ENCODE data around the gene CR1.
"Not testable (repeated sequence)": the region's sequence is repeated elsewhere in the genome, so short reads cannot be mapped to it uniquely, and the experiment has no call there.

The CR1 gene

DNA sequence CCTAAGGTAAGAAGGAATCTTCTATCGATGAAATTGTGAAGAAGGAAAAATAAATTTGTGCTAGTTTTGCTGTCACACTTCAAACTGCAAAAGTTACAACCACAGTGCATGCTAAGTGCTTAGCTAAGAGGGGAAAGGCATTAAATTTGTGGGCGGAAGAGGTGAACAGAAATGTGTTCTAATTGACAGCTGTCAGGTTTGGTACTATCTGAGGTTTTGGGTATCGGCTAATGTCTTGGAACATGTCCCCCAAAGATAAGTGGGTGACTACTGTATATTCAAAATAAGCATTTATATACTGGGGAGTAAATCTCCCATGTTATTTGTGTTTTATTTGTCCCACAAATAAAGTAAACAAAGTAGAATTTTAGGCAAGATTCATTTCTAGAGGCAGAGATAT, 8.0 kb downstream of the CR1 start:
- no peak for DNase-seq

DNA sequence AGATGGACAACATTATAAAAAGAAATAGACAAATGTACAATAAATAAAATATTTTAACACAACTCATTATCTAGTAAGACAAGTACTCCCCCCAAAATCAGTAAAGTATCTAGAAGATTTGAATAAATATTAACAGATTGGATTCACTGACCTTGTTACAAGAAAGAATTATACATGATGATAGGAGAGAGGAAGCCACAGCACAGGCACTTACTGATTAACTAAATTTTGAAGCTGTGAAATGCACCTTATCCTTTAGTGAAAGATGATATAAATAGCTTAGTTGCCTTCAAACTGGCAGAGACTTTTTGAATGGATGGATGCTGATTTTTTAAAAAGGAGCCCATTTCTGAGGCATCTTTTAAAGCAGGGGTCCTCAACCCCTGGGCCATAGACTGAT, 8.5 kb downstream of the CR1 start:
- no peak for DNase-seq

DNA sequence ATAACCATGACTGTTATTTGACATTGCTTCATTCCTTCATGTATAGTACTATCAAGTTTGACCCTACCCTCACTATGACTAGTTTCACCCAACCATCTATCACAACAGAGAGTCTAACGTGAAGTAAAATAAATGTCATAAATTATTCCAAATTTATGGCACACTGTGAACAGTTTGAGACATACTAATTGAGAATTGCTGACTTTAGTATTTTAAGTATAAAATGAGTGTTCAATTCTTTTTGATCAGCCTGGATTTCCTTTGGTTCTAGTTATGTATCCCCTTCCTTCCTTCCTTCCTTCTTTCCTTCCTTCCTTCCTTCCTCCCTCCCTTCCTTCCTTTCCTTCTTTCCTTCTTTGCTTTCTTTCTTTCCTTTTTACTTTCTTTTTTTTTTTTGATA, 14.5 kb downstream of the CR1 start:
- no peak for DNase-seq

DNA sequence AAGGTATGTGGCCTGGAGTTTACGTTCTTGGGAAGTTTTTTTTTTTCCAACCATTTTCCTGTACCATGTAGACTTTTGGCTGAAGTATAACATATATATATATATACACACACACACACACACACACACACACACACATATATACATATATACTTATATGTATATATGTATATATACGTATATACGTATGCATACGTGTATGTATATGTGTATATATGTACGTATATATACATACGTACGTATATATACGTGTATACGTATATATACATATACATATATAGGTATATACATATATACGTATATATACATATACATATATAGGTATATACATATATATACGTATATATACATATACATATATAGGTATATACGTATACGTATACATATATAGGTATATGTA, 18.9 kb downstream of the CR1 start:
- no peak for DNase-seq

DNA sequence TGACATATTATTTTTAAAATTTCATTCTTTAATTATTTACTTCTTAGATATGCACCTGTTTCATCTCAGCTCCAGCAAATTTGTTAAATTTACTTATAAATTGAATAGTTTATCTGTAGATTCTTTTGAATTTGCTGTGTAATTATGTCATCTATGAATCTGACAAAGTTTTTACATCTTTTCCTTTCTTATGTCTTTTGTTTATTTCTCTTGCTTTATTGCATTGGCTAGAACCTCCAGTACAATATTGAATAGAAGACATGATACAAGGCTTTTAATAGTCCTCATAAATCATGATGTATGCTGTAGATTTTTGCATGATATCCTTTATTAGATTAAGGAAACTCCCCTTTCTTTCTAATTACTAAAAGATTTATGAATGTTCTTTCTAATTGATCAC, 20.8 kb downstream of the CR1 start:
- no peak for DNase-seq

DNA sequence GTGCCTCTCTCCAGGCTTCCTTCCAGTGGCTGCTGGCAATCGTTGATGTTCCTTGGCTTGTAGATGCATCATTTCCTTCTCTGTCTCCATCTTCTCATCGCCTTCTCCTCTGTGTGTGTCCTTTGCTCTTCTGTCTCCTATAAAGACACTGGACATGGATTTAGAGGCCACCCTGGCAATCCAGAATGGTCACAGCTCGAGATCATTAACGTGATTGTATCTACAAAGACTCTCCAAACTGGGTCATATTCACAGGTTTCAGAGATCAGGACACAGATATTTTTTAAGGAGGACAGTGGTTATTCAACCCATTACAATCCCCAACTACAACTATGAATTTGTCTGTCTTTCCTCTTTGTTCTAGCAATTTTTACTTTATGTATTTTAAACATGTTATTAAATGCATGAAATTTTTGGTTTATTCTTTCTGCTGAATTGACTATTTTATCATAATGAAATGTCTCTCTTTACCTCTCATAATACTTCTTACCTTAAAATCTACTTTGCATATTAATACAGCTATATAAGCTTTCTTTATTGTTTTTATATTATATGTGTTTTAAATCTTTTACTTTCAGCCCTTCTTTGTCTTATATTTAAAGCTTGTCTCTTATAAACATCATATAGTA, 22.8 kb downstream of the CR1 start:
- no peak for DNase-seq

DNA sequence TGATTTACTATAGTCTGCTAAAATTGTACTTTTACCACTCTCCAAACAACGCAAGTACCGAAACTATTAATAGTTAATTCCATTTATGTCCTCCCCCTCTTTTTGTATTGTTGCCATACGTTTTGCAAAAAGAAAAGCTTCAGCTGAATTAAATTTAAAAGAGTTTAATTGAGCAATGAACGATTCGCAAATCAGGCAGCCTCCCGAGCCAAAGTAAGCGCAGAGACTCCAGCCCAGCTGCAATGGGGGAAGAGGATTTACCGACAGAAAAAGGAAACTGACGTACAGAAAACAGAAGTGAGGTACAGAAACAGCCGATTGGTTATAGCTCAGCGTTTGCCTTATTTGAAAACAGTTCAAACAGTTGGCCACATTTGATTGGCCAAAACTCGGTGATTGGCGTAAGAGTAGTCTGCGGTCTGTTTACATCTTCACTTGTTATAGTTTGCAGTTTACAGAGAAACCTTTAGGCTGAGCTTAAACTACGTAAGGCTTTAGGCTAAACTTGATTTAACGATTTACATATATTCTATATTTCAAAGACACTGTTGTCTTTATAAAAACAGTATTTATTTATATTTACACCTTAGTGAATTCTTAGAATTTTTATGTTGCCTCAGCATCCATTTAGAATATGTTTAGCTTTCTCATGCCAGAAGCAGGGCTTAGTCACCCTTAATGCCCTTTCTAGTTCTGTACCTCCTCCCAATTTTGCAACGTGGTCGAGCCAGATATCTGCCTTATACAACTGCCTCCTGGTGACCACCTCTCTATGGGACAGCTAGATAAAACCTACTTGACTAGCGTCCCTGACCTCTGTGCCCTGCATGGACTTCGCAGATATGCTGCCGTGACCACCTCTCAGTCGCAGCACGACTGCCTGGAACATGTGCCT, 23.8 kb downstream of the CR1 start:
- no peak for DNase-seq

DNA sequence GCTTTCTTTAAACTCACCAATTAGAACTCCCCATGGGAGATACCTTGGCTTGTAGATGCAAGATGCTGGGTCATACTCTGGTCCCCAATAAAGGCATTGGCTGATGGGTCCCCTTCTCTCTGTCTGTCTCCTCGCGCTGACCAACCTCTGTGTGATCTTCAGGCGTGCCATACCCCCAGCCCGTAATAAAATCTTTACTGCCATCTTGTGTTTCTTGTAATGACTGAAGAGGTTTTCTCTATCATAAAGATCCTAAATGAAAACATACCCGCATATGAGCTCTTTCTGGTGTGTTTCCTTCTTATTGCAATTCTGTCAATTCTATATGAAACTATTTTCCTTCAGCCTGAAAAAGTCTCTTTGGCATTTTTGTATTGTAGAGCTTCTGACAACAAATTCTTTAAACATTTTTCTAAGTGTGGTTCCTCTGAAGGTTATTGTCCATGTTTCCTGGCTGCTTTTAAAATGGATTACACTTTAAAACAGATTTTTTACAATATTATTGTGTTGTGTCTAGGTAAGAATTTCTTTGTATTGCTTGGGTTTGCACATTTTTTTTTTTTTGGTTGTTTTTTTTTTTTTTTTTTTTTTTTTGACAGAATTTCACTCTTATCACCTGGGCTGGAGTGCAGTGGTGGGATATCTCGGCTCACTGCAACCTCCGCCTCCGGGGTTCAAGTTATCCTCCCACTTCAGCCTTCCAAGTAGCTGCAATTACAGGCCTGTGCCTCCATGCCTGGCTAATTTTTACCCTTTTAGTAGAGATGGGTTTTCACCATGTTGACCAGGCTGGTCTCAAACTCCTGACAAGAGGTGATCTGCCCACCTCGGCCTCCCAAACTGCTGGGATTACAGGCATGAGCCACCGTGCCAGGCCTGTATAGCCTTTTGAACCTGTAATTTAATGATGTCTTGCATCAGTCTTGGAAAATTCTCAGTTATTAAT, 24.7 kb downstream of the CR1 start:
- not testable (repeated sequence) for DNase-seq

DNA sequence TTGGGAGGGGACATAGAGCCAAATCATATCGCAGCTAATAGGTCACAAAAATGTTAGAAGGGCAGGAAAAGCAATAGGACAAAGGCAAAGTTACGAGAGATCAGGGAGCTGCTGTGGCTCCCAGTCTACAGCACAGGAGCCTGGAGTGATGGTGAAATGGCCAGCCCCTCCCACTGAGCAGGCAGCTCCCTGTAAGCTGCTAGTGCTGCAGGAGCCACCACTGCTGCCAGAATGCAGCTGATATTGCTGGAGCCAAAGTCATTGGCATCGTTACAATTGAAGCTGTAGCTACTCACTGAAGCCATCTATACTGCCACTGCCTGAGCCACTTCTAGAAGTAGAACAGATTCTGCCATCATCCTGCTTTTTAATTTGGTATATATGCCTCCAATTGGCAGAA, 29.3 kb downstream of the CR1 start:
- DNase-seq = peak in 10 of 56 donors; percentile 1 to 38 (median 8)

DNA sequence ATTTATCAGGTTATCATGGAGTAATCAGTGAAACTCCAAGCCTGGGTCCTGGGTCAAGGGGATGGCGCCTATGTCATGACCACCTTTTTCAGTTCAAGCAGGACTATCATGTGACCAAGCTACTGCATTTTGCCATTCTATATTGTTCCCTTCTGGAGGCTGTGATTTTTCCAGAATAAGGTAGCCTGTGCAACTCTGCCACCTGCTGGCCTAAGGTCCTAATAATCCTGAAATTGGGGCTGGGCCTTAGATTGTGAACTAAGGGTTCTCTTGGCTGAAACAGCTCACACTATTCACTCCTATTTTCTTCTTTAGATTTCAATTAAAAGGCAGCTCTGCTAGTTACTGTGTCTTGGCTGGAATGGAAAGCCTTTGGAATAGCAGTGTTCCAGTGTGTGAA, 32.4 kb downstream of the CR1 start:
- not testable (repeated sequence) for DNase-seq

DNA sequence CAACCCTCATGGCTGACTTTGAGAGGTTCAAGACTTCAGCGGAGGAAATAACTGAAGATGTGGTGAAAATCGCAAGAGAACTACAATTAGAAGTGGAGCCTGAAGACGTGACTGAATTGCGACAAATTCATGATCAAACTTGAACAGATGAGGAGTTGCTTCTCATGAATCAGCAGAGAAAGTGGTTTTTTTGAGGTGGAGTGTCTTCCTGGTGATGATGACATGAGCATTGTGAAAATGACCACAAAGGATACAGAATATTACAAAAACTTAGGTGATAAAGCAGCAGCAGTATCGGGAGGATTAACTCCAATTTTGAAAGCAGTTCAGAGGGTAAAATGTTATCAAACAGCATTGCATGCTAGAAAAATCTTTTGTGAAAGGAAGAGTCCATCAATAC, 40.3 kb downstream of the CR1 start:
- not testable (repeated sequence) for DNase-seq

DNA sequence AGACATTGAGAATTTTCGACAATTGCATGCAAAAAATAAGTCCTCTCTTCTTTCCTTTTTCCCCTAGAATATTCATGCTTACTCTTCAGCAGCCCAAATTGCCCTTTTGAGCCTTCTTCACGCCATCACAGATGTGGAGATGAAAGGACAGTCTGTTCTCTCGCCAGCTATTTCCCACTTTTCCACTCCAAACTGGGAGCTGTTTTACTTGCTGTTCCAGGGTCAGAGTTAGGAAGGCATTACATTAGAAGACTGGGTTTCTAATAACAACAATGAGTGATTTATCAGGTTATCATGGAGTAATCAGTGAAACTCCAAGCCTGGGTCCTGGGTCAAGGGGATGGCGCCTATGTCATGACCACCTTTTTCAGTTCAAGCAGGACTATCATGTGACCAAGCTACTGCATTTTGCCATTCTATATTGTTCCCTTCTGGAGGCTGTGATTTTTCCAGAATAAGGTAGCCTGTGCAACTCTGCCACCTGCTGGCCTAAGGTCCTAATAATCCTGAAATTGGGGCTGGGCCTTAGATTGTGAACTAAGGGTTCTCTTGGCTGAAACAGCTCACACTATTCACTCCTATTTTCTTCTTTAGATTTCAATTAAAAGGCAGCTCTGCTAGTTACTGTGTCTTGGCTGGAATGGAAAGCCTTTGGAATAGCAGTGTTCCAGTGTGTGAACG, 50.9 kb downstream of the CR1 start:
- DNase-seq = not testable (repeated sequence)

DNA sequence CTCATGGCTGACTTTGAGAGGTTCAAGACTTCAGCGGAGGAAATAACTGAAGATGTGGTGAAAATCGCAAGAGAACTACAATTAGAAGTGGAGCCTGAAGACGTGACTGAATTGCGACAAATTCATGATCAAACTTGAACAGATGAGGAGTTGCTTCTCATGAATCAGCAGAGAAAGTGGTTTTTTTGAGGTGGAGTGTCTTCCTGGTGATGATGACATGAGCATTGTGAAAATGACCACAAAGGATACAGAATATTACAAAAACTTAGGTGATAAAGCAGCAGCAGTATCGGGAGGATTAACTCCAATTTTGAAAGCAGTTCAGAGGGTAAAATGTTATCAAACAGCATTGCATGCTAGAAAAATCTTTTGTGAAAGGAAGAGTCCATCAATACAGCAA, 58.9 kb downstream of the CR1 start:
- not testable (repeated sequence) for DNase-seq

DNA sequence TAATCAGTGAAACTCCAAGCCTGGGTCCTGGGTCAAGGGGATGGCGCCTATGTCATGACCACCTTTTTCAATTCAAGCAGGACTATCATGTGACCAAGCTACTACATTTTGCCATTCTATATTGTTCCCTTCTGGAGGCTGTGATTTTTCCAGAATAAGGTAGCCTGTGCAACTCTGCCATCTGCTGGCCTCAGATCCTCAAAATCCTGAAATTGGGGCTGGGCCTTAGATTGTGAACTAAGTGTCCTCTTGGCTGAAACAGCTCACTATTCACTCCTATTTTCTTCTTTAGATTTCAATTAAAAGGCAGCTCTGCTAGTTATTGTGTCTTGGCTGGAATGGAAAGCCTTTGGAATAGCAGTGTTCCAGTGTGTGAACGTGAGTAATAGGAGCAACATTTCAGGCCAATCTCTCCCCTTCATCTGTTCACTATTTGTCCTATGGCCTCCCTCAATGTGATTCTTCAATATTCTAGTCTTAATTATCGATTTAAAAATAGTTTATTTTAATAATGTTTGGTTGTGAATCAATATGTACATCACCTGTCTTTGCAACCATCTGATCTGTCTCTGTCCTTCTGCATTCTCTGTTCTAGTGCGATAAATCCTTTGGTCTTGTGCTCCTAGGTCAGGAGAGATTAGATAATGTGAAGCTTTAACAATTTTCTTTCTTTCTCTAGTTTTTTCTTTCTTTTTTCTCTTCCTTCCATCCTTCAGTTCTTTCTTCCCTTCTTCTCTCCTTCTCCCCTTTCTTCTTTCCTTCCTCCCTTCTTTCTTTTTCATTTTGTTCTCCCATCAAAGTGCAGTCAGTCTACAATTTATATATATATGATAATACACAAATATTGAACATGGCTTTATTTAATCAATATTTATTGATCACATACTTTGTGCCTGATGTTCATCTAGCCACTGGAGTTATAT, 69.8 kb downstream of the CR1 start:
- DNase-seq = peak in 36 of 56 donors; percentile 1 to 60 (median 14)

DNA sequence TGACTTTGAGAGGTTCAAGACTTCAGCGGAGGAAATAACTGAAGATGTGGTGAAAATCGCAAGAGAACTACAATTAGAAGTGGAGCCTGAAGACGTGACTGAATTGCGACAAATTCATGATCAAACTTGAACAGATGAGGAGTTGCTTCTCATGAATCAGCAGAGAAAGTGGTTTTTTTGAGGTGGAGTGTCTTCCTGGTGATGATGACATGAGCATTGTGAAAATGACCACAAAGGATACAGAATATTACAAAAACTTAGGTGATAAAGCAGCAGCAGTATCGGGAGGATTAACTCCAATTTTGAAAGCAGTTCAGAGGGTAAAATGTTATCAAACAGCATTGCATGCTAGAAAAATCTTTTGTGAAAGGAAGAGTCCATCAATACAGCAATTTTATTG, 76.0 kb downstream of the CR1 start:
- DNase-seq = not testable (repeated sequence)

DNA sequence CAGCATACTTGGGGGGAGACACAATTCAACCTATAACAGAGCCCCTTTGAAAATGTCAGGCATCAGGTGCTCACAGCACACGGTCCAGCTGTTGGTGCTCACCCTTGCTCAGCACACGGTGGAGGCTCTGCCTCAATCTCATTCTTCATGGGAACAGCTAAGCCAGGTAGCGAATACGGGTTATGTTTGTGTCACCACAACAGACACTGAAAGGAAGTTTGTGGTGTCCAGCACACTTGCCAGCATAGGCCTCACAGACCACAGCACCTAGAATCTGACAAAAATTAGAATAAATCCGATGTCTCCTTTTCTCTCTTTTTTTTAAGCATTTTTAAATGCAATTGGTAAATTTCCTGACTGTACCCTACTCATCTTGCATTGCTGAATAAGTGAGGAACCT, 77.1 kb downstream of the CR1 start:
- not testable (repeated sequence) for DNase-seq

DNA sequence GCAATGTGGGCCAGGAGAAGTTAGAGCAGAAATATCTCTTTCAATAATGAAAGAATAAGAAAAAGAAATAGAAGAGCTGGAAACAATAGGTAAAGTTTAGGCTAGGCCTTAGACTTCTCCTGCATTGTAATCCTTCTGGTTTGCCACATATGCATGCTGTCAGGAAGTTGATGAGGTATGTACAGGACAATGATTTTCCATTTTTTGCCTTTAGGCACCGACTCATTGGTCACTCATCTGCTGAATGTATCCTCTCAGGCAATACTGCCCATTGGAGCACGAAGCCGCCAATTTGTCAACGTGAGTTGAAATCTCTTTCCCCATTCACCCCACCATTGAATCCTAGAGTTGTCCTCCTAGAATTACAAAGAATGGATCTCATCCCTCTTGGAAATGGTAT, 79.4 kb downstream of the CR1 start:
- DNase-seq = not testable (repeated sequence)

DNA sequence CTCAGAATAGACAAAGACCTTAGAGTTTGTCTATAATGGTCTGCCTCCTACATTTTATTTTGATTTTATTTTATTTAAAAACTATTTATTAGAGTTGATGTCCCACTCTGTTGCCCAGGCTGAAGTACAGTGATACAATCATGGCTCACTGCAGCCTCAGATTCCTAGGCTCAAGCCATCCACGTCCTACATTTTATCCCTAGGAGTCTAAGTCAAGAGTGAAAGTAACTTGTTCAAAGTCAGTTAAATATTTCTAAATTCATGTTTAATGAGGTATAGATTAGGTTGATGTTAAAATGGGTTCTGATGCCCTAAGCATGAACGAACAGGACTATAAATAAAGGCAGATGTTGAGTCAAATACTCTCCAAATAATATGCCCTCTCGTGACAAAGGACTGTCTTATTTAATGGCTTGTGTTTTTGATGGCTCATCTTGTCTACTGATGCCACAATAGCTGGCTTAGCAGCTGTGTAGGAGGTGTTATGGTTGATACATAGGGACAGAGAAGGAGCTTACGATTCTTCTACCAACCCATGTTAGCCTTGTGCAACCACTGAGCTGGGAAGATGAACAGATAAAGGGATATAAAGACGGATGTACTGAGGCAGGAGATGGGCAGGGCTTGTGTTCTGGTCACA, 83.0 kb downstream of the CR1 start:
- no peak for DNase-seq

DNA sequence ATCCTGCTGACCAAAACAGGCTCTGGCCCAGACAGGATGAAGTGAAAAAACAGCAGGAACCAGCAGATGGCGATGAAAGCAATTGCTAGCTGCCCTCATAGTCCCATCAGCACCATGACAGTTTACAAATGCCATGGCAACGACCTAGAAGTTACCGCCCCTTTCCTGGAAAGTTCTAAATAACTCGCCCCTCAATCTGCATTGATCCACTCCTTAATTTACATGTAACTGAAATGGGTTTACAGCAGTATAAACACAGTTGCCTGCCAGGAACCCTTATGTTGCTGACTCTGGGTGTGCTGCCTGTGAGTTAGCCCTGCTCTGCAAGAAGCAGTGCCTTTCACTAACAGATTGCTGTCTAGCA, 83.5 kb downstream of the CR1 start:
- DNase-seq = peak in 44 of 56 donors; percentile 7 to 77 (median 30)

Measured in nucleus accumbens (tissue), 56 donors.